IMR-90 (cell line): ENCODE measurements around the gene PTK7. TPM values are rescaled to one million over a fixed set of nuclear protein-coding genes. Genes with fewer than 3 reads are reported as not detected.
A peak's percentile ranks its signal among the peaks of the same experiment; 100 is the strongest.

Experiments used
- ATAC-seq: fragments of 200-7000 bp; cut with Tn5 transposase; 2 replicates; pipeline ENCODE4 v1.9.1; 2020; ENCODE audit warnings: low read depth, mild to moderate bottlenecking, moderate library complexity
- BruUV-seq: library from RNA; stranded (reverse); fragments of 400-500 nt; replicated peaks from 2 replicates; lab custom pipeline; 2021; lab: Mats Ljungman, UMichigan
- CTCF ChIA-PET: fragments of 300-600 bp; formaldehyde crosslinking; extraction: SDS; loops from one replicate; lab custom pipeline; 2021; ENCODE audit warnings: antibody characterized with exemption; lab: Yijun Ruan, JAX
- POLR2A ChIA-PET: fragments of 300-600 bp; sonication (Branson Sonifier 250); formaldehyde crosslinking; loops from one replicate; lab custom pipeline; 2022; ENCODE audit warnings: antibody characterized with exemption; ENCODE audit not compliant: unreplicated experiment; lab: Charles Lee
- DNase-seq: peaks from one replicate; pipeline ENCODE4 v3.0.0; 2013
- H2AFZ ChIP-seq: replicated peaks from 2 replicates; pipeline ENCODE3; 2013; ENCODE audit warnings: low read length, mild to moderate bottlenecking; ENCODE audit not compliant: poor library complexity
- H2AK5ac ChIP-seq: 2 replicates; pipeline ENCODE4 v1.6.1; 2013; ENCODE audit warnings: low read depth, low read length, inconsistent platforms
- H2AK9ac ChIP-seq: replicated peaks from 2 replicates; pipeline ENCODE3; 2013; ENCODE audit warnings: mild to moderate bottlenecking, low read depth, low read length, moderate library complexity; ENCODE audit not compliant: poor library complexity
- H2BK120ac ChIP-seq: 2 replicates; pipeline ENCODE4 v1.6.1; 2013; ENCODE audit warnings: low read depth, low read length, inconsistent platforms
- H2BK15ac ChIP-seq: 3 replicates; pipeline ENCODE4 v1.6.1; 2013; ENCODE audit warnings: low read depth, low read length, inconsistent platforms
- H2BK20ac ChIP-seq: 2 replicates; pipeline ENCODE4 v1.6.1; 2013; ENCODE audit warnings: low read depth, mild to moderate bottlenecking, inconsistent platforms, low read length, moderate library complexity
- H2BK5ac ChIP-seq: 2 replicates; pipeline ENCODE4 v1.6.1; 2013; ENCODE audit warnings: mild to moderate bottlenecking, low read depth, low read length, inconsistent platforms; ENCODE audit not compliant: poor library complexity, severe bottlenecking
- H3K14ac ChIP-seq: replicated peaks from 2 replicates; pipeline ENCODE4 v1.6.1; 2013; ENCODE audit warnings: low read depth, low read length, inconsistent platforms
- H3K18ac ChIP-seq: 2 replicates; pipeline ENCODE4 v1.6.1; 2013; ENCODE audit warnings: low read depth, low read length, control low read depth
- H3K23ac ChIP-seq: 2 replicates; pipeline ENCODE4 v1.6.1; 2013; ENCODE audit warnings: low read depth, low read length, inconsistent platforms
- H3K27ac ChIP-seq: 2 replicates; pipeline ENCODE4 v1.5.1; 2013; ENCODE audit warnings: mild to moderate bottlenecking, control low read depth, low read length; ENCODE audit not compliant: insufficient read depth
- H3K27me3 ChIP-seq: 2 replicates; pipeline ENCODE4 v1.6.1; 2013; ENCODE audit warnings: low read length; ENCODE audit not compliant: control insufficient read depth, insufficient read depth
- H3K36me3 ChIP-seq: 2 replicates; pipeline ENCODE4 v1.6.1; 2013; ENCODE audit warnings: low read length, mixed read lengths; ENCODE audit not compliant: control insufficient read depth, insufficient read depth
- H3K4ac ChIP-seq: 2 replicates; pipeline ENCODE4 v1.6.1; 2013; ENCODE audit warnings: low read depth, low read length, inconsistent platforms
- H3K4me1 ChIP-seq: 2 replicates; pipeline ENCODE4 v1.6.1; 2013; ENCODE audit warnings: low read length, mixed read lengths; ENCODE audit not compliant: control insufficient read depth, insufficient read depth
- H3K4me2 ChIP-seq: 2 replicates; pipeline ENCODE4 v1.6.1; 2013; ENCODE audit warnings: low read depth, mild to moderate bottlenecking, control low read depth, low read length, moderate library complexity
- H3K4me3 ChIP-seq: 2 replicates; pipeline ENCODE4 v1.5.1; 2013; ENCODE audit warnings: low read depth, mild to moderate bottlenecking, control low read depth, low read length, moderate library complexity; ENCODE audit not compliant: insufficient read depth
- H3K56ac ChIP-seq: 2 replicates; pipeline ENCODE4 v1.6.1; 2013; ENCODE audit warnings: low read length, inconsistent platforms; ENCODE audit not compliant: insufficient read depth; ENCODE audit errors: extremely low read depth
- H3K79me1 ChIP-seq, 2 experiments: 2 replicates each; pipeline ENCODE4 v1.6.1; 2013; ENCODE audit warnings: low read length in 2 of 2, inconsistent platforms in 1 of 2, low read depth in 1 of 2
- H3K9ac ChIP-seq: 2 replicates; pipeline ENCODE4 v1.6.1; 2013; ENCODE audit warnings: low read depth, low read length, control low read depth
- H3K9me1 ChIP-seq: 2 replicates; pipeline ENCODE4 v1.6.1; 2013; ENCODE audit warnings: low read length, inconsistent platforms; ENCODE audit not compliant: insufficient read depth
- H3K9me3 ChIP-seq: 2 replicates; pipeline ENCODE4 v1.6.1; 2013; ENCODE audit warnings: low read length; ENCODE audit not compliant: control insufficient read depth, insufficient read depth
- H4K20me1 ChIP-seq: 2 replicates; pipeline ENCODE4 v1.6.1; 2013; ENCODE audit warnings: low read length, inconsistent platforms; ENCODE audit not compliant: insufficient read depth
- H4K5ac ChIP-seq: 2 replicates; pipeline ENCODE4 v1.6.1; 2013; ENCODE audit warnings: mild to moderate bottlenecking, low read depth, low read length, control low read depth
- H4K8ac ChIP-seq, 2 experiments: 2 replicates each; pipeline ENCODE4 v1.6.1; 2013; ENCODE audit warnings: low read depth in 2 of 2, low read length in 2 of 2, control low read depth in 1 of 2, inconsistent platforms in 1 of 2
- H4K91ac ChIP-seq: 2 replicates; pipeline ENCODE4 v1.6.1; 2013; ENCODE audit warnings: low read depth, low read length, inconsistent platforms; ENCODE audit not compliant: insufficient read depth
- CEBPB ChIP-seq: IDR thresholded peaks from 2 replicates; pipeline ENCODE4 v1.6.1; 2012; ENCODE audit warnings: low read depth, low read length, improper control_type of control experiment
- CTCF ChIP-seq: conservative IDR thresholded peaks from 2 replicates; pipeline ENCODE4 v1.5.1; 2012; ENCODE audit warnings: mild to moderate bottlenecking, low read depth, low read length, improper control_type of control experiment
- ELK1 ChIP-seq: fragments of 150-350 bp; IDR thresholded peaks from 2 replicates; pipeline ENCODE4 v1.6.1; 2016; ENCODE audit warnings: low read depth, mild to moderate bottlenecking, low read length, moderate library complexity, borderline replicate concordance
- MAZ ChIP-seq: IDR thresholded peaks from 2 replicates; pipeline ENCODE4 v1.6.1; 2012; ENCODE audit warnings: low read depth, mild to moderate bottlenecking, low read length, improper control_type of control experiment, moderate library complexity, borderline replicate concordance
- POLR2A ChIP-seq: IDR thresholded peaks from 2 replicates; pipeline ENCODE4 v1.6.1; 2012; ENCODE audit warnings: mild to moderate bottlenecking, low read depth, low read length
- RAD21 ChIP-seq: IDR thresholded peaks from 2 replicates; pipeline ENCODE4 v1.6.1; 2012; ENCODE audit warnings: low read length, improper control_type of control experiment
- RCOR1 ChIP-seq: IDR thresholded peaks from 2 replicates; pipeline ENCODE4 v1.6.1; 2012; ENCODE audit warnings: mild to moderate bottlenecking, low read length, improper control_type of control experiment; ENCODE audit not compliant: insufficient replicate concordance
- RFX5 ChIP-seq: IDR thresholded peaks from 2 replicates; pipeline ENCODE4 v1.8.0; 2012; ENCODE audit warnings: low read depth, mild to moderate bottlenecking, low read length, moderate library complexity
- SMC3 ChIP-seq: fragments of 150-350 bp; IDR thresholded peaks from 2 replicates; pipeline ENCODE4 v1.6.1; 2016; ENCODE audit warnings: low read depth, mild to moderate bottlenecking, antibody characterized with exemption, low read length, moderate library complexity
- WGBS, 2 experiments: methylation state at CpG; one replicate each; pipeline versions ENCODE4 v1.1.5 to v1.1.7; 2013; ENCODE audit warnings: missing lambda C conversion rate in 2 of 2; ENCODE audit not compliant: insufficient read length in 1 of 2; ENCODE audit errors: extremely low coverage in 2 of 2; 5-methylcytosine and 5-hydroxymethylcytosine counted together
- dilution Hi-C: fragments of 300-500 bp; cut with HindIII; formaldehyde crosslinking; loops from one replicate; pipeline ENCODE4 v1.14.3; 2018; ENCODE audit warnings: low sequenced_read_pairs; ENCODE audit not compliant: unreplicated experiment
- in situ Hi-C: fragments of 300-500 bp; cut with MboI; formaldehyde crosslinking; loops from 3 replicates; pipeline ENCODE4 v1.14.3; 2019; ENCODE audit warnings: low sequenced_read_pairs, inconsistent platforms, mixed read lengths
- intact Hi-C: fragments of 100-400 bp; cut with micrococcal nuclease; formaldehyde crosslinking; loops from 2 replicates; pipeline ENCODE4 v1.10.0; 2022
- polyA plus RNA-seq, 3 experiments: library from polyadenylated mRNA; depleted of rRNA; stranded (reverse); fragments of >200 nt; gene quantifications; 2 replicates each; pipeline ENCODE4 v1.2.3, GENCODE V29; 2012; ENCODE audit warnings: low replicate concordance in 1 of 3
- total RNA-seq: library from RNA; depleted of rRNA; stranded (reverse); fragments of >200 nt; gene quantifications from 2 replicates; pipeline ENCODE4 v1.2.3, GENCODE V29; 2012

PTK7 gene
- total and polyA plus RNA-seq, 2 of the 4 experiments (the other 2 are of a cell fraction) = 47.1 to 142 TPM

GRCh38 chr6:43091020-43091419 is 14.9 kb downstream of the PTK7 start:
- peaks cover 70% of the 10 kb centered on the region for H4K20me1 ChIP-seq
- peaks cover 36 to 92% of the 10 kb centered on the region in 2 experiments for H3K79me1 ChIP-seq
- H3K9me3 ChIP-seq = no peaks in the 10 kb centered on the region
- in situ Hi-C loops = no loop called here
- TF ChIP-seq ELK1 = no peak
- no peak for TF ChIP-seq RCOR1
- no peak for TF ChIP-seq POLR2A
- TF ChIP-seq SMC3 = no peak
- TF ChIP-seq CEBPB = no peak
- no peak for TF ChIP-seq RFX5
- TF ChIP-seq CTCF = no peak
- no peak for TF ChIP-seq RAD21
- no peak for TF ChIP-seq MAZ
- H2AK9ac ChIP-seq = no peak overlapping the region
- DNase-seq = no peak
- 0 out of 2 replicates have a peak overlapping the region, but pooled peaks have one; percentile 4 for H2BK120ac ChIP-seq
- H3K4me2 ChIP-seq = peak overlapping the region; percentile 18; the same call in 1 of the 2 replicates
- H3K27ac ChIP-seq = peak overlapping the region; percentile 62; the same call in 1 of the 2 replicates
- no peak for ATAC-seq
- H3K14ac ChIP-seq = peak overlapping the region; percentile 6; the same call in 1 of the 2 replicates
- H4K91ac ChIP-seq = no peak overlapping the region
- H3K56ac ChIP-seq = no peak overlapping the region
- intact Hi-C loops = loop anchor here (2.0 kb wide), 1 partner anchor 14 kb away; the partner anchor contains the start of gene PTK7
- H3K23ac ChIP-seq = peak overlapping the region; percentile 10; the same call in 1 of the 2 replicates
- H2AK5ac ChIP-seq = 0 out of 2 replicates have a peak overlapping the region, but pooled peaks have one; percentile 69
- H3K27me3 ChIP-seq = no peaks in the 10 kb centered on the region
- peak overlapping the region; percentile 38 for H2BK5ac ChIP-seq
- H3K9me1 ChIP-seq = peaks cover 18% of the 10 kb centered on the region
- no peak overlapping the region for H3K4me3 ChIP-seq
- peak overlapping the region; percentile 62; the same call in 1 of the 2 replicates for H3K4ac ChIP-seq
- H2BK20ac ChIP-seq = no peak overlapping the region
- H3K4me1 ChIP-seq = peaks cover 33% of the 10 kb centered on the region
- 86% methylated on average over 1 of the region's 5 CpGs; no CpG with 5 or more reads in 1 of the 2 experiments for WGBS, 2 experiments
- dilution Hi-C loops = no loop called here
- no peak overlapping the region for H3K9ac ChIP-seq
- H3K18ac ChIP-seq = no peak overlapping the region
- no peak overlapping the region for H4K5ac ChIP-seq
- H4K8ac ChIP-seq = peak overlapping the region; percentile 31 to 72; a peak in 1 of 4 replicates
- ChIA-PET POLR2A (no interaction called here), CTCF (interaction anchor here (0.6 to 1.1 kb wide), 2 partner anchors 53 to 108 kb away, joined by 3 to 5 read pairs; no protein-coding TSS in a partner anchor)
- no TSS peak for BruUV-seq
- H3K36me3 ChIP-seq = no peaks in the 10 kb centered on the region
- H2AFZ ChIP-seq = no peak overlapping the region
- H2BK15ac ChIP-seq = no peak overlapping the region
